HG02884 (cell line): ENCODE results near the gene MYO18B.

Source experiments
- ATAC-seq: cut with Tn5 transposase; IDR thresholded peaks from one replicate; pipeline ENCODE4 v1.9.1; 2021; ENCODE audit warnings: mild to moderate bottlenecking, moderate library complexity; ENCODE audit not compliant: unreplicated experiment

Gene MYO18B

DNA sequence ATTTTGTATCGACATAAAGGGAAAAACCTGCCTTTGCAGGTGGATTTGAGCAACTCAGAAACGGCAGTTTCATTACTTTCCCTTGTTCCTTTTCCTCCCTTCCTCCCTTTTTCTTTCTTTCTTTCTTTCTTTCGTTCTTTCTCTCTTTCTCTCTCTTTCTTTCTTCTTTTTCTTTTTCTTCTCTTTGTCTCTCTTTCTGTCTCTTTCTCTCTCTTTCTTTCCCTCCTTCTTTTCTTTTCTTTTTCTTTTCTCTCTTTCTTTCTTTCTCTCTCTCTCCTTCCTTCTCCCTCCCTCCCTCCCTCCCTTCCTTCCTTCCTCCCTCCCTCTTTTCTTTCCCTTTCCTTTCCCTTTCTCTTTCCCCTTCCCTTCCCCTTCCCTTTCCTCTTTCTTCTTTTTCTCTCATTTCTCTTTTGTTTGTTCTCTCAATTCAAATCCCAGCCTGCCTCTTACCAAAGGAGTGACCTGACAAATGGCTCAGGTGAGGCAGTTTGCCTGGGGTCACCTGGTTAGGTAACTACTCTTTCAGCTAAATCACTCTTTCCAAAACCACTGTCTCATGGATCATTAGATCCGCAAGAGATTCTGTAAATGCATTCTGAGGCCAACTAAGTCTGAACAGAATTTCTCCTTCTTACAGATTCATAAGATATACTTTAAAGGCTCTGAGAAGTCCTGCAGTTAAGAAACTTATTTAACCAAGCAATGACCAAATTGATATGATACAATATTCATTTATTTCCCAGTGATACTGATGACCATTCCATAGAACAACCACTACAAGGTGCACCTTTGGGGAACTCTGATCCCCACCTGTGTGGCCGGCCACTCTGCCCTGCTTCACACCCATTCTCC lies 75.3 kb downstream of the MYO18B start:
- ATAC-seq = no peak

DNA sequence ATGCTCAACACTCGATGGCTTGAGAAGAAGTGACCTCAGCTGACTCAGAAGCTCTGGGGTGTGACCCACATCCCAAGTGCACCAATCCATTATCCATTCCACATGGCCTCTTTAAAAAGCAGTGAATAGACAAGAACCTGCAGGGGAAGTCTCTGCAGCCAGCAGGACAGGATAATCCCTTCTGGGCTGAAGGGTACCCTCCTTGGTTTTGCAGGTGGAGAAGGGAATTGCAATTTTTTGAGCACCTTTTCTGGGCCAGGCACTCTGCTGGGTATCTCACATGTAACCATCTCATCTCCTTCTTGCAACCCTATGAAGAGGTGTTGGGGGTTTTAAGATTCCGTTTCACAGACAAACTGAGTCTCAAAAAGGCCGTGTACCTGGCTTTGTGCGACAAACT lies 76.6 kb downstream of the MYO18B start:
- no peak for ATAC-seq

- no peak for ATAC-seq
Measured at GRCh38 chr22:25822344-25822743, 80.4 kb downstream of the MYO18B start.

GRCh38 chr22:25823276-25823675 lies 81.3 kb downstream of the MYO18B start:
- no peak for ATAC-seq

GRCh38 chr22:25824828-25825423 lies 82.9 kb downstream of the MYO18B start:
- no peak for ATAC-seq

- ATAC-seq = no peak
Measured at GRCh38 chr22:25827415-25827814, 85.4 kb downstream of the MYO18B start.

- ATAC-seq = no peak
Measured at GRCh38 chr22:25828422-25828821, 86.4 kb downstream of the MYO18B start.

DNA sequence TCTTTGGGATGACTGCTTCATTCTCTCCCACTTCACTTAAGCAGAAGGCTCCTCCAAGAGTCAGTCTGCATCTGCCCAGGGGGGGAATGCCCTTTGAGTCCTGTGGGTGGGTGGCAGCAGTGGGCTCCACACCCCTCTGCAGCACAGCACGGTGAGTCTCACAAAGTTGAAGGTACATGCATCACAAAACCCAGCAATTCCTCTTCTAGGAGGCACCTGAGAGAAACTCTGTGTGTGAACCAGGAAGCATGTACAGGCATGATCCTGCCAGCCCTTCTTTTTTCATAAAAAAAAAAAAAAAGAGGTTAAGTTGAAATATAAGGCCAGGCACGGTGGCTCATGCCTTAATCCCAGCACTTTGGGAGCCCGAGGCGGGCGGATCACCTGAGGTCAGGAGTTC lies 87.2 kb downstream of the MYO18B start:
- no peak for ATAC-seq

DNA sequence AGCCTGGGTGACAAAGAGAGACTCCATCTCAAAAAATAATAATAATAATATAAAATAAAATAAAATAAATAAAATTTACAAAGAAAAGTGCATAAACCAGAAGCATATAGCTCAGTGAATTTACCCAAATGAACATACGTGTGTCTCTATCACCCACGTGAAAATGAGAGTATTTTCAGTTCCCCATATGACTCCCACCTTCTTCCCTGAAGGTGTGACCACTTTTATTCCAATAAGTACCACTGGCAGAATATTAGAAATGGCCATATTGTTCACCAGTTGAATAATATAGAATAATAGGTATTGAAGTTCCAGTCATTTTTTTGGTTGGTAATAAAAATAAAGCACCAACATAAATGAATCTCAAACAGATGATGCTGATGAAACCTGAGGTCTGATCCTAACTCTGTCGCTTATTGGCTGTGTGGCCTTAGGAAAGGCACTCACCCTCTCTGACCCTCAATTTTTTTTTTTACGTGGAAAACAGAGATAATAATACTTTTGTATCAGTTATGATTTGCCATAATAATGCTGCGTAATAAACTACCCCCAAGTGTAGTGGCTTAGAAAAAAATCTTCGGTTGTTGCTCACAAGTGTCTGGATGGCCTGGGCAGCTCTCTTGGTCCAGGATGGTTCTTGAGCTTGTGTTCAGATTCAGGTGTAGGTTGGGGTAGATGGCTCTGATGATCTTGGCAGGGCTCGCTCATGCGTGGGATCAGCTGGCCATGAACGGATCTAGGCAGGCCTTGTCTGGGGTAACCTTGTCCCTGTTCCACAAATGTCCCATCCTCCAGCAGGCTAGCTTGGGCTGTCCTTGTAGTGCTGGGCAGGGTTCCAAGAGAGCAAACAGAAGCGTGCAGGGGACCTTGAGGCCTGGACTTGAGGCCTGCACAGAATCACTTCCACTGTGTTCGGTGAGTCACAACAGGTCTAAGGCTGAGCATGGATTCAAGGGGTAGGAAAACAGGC lies 88.1 kb downstream of the MYO18B start:
- ATAC-seq = no peak

DNA sequence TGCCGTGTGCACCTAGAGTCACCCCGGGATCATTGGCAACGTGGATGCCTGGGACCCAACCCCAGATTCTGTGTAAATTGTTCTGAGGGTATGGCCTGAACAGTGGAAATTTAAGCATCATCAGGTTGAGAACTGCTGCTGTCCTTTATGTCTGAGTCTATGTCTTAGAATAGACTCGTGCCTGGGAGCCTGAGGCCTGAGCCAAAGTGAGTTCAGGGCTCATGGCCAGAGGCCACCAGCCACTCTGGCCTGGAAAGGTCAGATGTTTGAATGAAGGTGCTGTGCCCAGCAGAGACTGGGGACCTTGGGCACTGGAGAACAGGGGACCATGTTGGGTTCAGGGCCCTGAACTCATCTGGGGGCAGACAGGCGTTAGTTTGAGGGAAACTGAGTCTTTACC lies 91.1 kb downstream of the MYO18B start:
- no peak for ATAC-seq

- no peak for ATAC-seq
Measured at GRCh38 chr22:25833676-25834075, 91.7 kb downstream of the MYO18B start.

GRCh38 chr22:25834490-25834889 lies 92.5 kb downstream of the MYO18B start:
- no peak for ATAC-seq

DNA sequence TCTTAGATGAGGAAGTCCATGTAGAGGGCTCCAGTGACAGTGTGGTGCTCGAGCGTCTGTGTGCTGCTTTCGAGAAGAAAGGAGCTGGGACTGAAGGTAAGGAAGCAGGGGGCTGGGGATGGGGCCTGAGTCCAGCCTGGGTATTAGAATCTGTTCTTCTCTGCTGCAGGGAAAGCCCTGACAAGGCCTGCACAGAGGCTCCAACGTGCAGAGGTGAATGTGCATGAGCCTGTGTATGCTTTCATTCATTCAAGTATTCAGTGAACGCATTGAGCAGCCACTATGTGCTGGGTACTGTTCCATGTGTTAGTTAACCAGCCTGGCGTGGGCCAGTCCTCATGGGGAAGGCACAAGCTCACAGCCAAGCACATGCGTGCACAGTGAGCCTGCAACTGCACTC lies 93.4 kb downstream of the MYO18B start:
- ATAC-seq = no peak

DNA sequence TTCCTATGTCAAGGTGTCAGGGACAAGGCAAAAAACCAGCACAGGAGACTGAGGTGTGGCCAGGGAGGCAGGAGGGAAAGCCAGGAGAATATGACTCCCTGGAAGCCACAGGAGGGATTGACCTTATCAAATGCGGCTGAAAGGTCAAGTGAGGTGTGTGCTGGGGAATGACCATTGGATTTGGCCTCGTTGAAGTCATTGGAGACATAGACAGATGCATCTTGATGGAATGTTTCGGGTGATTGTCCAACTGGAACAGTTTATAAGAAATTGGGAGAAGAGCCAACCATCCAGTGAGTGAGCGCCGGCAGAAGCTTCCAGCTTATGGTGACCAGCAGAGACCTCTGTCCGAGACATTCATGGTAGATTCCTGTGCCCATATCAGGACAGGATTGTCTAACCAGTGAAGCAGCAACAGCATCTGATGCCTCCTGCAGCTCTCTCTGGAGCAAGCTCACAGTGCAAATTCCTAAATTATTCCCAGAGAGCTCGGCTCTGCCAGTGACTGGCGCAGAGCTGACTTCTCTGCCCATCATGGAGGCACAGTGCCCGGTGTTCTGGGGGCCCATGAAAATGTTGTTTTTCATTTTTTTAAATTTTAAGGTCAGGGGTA lies 95.4 kb downstream of the MYO18B start:
- no peak for ATAC-seq

- ATAC-seq = no peak
Measured at GRCh38 chr22:25838960-25839741, 97.2 kb downstream of the MYO18B start.

- no peak for ATAC-seq
Measured at GRCh38 chr22:25839755-25840154, 97.8 kb downstream of the MYO18B start.

GRCh38 chr22:25840167-25840566 lies 98.2 kb downstream of the MYO18B start:
- no peak for ATAC-seq

DNA sequence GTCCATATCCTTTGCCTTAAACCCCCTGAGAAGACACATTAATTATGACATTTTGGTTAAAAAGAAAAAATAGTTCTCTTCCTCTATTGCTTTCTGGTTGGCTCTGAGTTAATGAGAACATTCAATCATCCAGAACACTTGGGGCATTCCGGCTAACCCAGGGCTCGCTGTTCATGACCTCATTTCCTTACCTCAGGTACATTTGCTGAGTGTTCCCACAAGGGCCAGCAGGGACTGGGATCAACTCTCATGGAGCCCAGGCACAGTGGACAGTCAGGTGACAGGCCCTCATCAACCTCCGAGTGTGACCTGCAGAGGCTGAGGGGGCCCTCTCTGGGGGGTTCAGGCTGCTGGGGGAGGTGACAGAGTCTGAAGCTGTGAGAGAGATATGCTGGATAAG lies 98.9 kb downstream of the MYO18B start:
- no peak for ATAC-seq

DNA sequence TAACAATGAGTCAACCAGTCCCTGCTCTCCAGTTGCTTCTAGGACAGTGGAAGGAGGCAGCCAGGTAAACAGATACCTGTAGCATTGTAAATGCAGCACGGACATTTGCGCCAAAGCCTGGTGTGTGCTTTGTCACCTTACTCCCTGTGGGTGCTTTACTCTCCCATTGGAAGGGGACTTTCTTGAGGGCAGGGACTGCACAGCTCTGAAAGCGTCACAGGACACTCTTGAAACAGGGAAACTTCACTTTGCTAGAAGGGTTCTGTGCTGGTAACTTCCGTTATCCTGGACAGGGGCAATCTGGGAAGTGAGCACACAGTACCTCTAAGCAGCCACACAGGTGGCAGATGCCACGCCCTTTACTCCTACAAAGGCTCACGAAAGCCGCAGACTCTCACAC lies 99.8 kb downstream of the MYO18B start:
- ATAC-seq = no peak
